WI38 (cell line): Measurements from ENCODE around the gene PGM2L1.

ENCODE experiments used
- H3K4me3 ChIP-seq: 2 replicates; pipeline ENCODE4 v1.5.1; 2011; ENCODE audit warnings: low read depth, mild to moderate bottlenecking, control low read depth, low read length
- TF ChIP-seq, protein P1 (sequence below): IDR thresholded peaks from 2 replicates; pipeline ENCODE4 v1.5.1; 2012; ENCODE audit warnings: low read depth, mild to moderate bottlenecking, control low read depth, low read length

The PGM2L1 gene

DNA sequence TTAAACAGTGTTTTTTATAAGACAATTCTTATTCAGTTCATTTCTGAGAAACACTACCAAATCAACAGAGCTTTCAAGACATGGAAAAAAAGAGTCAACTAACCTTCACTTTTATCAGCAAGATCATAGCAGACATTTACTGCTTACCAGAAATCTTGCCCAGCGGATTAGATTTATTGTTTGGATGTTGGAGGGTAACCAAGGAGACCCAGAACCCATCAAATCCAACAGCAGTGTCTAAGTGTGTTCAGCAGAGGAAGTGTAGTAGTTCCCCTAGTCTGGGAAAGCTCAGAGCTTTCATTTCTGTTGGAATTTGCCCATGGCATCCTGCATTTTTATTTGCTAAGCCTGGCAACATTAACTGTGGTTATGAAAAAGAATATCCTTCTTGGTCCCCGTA is 2.4 kb upstream of the PGM2L1 start:
- no peak overlapping the region for H3K4me3 ChIP-seq
- TF ChIP-seq, protein P1, sequence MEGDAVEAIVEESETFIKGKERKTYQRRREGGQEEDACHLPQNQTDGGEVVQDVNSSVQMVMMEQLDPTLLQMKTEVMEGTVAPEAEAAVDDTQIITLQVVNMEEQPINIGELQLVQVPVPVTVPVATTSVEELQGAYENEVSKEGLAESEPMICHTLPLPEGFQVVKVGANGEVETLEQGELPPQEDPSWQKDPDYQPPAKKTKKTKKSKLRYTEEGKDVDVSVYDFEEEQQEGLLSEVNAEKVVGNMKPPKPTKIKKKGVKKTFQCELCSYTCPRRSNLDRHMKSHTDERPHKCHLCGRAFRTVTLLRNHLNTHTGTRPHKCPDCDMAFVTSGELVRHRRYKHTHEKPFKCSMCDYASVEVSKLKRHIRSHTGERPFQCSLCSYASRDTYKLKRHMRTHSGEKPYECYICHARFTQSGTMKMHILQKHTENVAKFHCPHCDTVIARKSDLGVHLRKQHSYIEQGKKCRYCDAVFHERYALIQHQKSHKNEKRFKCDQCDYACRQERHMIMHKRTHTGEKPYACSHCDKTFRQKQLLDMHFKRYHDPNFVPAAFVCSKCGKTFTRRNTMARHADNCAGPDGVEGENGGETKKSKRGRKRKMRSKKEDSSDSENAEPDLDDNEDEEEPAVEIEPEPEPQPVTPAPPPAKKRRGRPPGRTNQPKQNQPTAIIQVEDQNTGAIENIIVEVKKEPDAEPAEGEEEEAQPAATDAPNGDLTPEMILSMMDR: no peak

DNA sequence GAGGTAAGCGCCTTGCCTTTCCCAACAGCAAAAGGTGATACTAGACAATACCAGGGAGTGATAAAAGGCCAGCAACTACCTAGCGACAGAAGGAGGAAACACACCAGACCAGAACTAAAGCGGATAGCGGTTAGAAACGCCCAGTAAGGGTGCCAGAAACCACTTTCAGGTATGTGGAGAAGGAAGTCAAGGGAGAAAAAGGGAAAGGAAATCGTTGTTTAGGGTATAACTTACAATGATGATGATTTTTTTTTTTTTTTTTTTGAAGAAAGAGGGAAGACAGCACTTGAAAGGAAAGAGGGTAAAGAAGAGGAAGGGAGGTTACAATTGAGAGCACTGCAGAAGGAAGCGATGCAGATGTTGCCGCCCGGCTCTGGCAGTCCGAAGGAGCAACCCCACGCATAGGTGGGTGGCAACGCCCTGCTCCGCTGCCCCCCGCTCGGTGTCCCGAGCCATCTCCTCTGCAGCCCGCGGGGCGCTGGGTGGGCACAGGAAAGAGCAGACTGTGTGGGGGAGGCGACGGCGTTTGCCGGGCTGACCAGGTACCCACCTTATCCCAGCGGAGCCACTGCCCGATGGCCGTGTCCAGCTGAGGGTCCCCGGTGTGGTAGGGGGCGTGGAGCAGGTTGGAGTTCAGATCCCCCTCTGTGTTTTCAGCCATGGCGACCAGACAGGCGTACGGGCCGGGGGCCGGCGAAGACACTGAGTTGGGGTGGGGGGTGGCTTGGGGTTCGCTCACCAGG is 561 bp downstream of the PGM2L1 start:
- TF ChIP-seq, protein P1: no peak
- H3K4me3 ChIP-seq: peak overlapping the region; percentile 82

DNA sequence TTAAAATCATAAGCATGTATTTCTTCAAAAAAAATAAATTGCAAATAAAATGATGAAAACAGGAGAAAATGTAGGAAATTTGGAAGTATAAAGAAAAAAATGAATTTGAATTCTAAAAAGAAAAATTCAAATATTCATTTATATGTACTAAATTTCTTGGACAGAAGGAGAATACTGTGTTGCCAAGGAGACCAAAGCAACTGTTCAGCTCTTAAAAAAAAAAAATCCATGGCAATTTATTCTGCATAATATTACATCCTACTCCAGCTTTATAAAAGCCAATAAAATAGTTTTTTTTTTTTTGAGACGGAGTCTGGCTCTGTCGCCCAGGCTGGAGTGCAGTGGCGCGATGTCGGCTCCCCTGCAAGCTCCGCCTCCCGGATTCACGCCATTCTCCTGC is 6.0 kb downstream of the PGM2L1 start:
- TF ChIP-seq, protein P1: no peak

DNA sequence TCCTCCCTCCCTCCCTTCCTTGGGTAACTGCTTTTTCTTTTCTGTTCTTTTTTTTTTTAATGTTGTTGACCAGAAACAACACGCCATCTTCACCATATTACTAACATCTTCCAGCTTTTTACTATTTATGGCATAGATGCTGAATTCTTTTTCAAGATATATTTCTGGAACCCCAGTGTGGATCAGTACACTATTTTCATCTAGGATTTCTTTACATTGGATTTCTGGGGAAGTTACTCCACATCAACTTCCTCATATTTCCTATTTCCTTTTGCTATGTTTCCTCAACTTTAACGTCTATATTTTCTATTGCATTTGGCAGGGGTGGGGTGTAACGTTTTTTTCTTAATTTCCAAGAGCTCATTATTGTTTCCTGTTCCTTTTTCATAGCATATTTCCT is 7.0 kb downstream of the PGM2L1 start:
- no peak overlapping the region for H3K4me3 ChIP-seq
- TF ChIP-seq, protein P1: no peak

More for the DNA sequence above, 6.0 kb downstream of the PGM2L1 start:
- no peak overlapping the region for H3K4me3 ChIP-seq

DNA sequence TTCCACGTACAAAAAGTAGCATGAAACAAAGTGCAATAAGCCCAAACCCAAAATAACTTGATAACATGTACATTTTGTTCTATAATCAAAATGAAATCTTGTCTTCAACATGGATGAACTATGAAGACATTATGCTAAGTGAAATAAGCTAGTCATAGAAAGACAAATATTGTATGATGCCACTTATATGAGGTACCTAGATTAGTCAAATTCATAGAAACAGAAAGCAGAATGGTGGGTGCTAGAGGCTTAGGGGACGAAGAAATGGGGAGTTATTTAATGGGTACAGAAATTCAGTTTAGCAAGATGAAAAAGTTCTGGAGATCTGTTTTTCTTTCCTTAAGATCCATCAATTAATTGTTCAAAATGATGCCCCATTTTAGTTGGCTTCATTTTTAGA is 7.5 kb downstream of the PGM2L1 start:
- TF ChIP-seq, protein P1: no peak
- no peak overlapping the region for H3K4me3 ChIP-seq

DNA sequence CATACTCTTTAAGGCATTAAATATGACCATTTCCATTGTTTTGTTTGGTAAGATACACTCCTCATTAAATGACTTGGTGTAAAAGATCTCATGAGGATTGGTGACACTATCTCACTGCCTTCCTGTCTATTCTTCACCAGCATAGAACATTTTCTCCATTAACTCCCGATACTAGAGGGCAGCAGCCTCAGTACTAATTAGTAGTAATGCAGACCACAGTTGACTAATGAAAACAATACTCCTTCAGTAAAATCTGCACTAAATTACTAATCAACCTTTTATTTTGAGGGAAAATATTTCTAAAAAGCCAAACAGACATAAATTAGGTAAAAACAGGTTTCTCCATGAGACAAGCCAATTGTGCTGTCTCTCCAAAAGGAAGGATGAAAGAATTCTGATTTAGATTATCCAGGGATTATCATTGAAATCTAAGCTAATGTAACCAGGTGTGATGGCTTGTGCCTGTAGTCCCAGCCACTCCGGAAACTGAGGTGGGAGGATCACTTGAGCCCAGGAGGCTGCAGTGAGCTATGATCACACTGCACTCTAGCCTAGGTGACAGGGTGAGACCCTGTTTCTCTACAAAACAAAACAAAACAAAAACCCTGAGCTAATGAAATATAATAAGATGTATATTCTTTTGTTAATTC is 9.4 kb downstream of the PGM2L1 start:
- H3K4me3 ChIP-seq: no peak overlapping the region
- TF ChIP-seq, protein P1: peak; percentile 58

DNA sequence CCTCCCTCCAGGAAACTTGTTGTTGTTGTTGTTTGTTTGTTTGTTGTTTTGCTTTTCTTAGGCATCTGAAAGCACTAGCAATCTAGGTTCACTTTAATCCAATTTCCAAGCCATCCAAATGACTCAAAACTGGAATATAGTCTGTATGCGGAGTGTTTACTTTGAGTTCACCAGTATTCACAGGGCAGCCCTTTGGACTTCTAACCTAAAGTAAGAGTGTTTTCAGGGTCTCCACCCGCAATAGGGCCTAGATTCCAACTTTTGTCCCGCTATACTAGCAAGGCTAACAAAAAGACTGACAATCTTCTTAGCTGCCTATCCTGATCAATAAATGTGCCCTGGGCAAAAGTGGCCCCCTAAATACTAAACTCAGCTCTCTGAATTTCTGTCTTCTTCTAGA is 13.6 kb downstream of the PGM2L1 start:
- TF ChIP-seq, protein P1: no peak
- H3K4me3 ChIP-seq: no peak overlapping the region
